PC-9 (cell line): Measurements from ENCODE around the gene BCL2A1. TPM values are rescaled to one million over a fixed set of nuclear protein-coding genes. Genes with fewer than 3 reads are reported as not detected.

Source experiments
- BruUV-seq: library from RNA; stranded (reverse); fragments of 400-500 nt; replicated peaks from 2 replicates; lab custom pipeline; 2021; lab: Mats Ljungman, UMichigan
- CTCF ChIA-PET: fragments of 300-600 bp; sonication (Branson Sonifier 250); formaldehyde crosslinking; loops from one replicate; lab custom pipeline; 2022; ENCODE audit warnings: antibody characterized with exemption; lab: Charles Lee
- POLR2A ChIA-PET: fragments of 300-600 bp; sonication (Branson Sonifier 250); formaldehyde crosslinking; loops from one replicate; lab custom pipeline; 2022; ENCODE audit warnings: antibody characterized with exemption; ENCODE audit not compliant: unreplicated experiment; lab: Charles Lee
- DNase-seq, 2 experiments: peaks; one replicate each; pipeline versions ENCODE4 v3.0.0 to v3.0.0-alpha.2; 2015 to 2022; ENCODE audit warnings: mixed read lengths in 1 of 2
- H2AFZ ChIP-seq: fragments of 200-600 bp; sonication (generic); 2 replicates; pipeline ENCODE4 v1.8.1; 2017; ENCODE audit warnings: antibody characterized with exemption
- H3F3A ChIP-seq: fragments of 200-600 bp; sonication (generic); 2 replicates; pipeline ENCODE4 v1.8.1; 2017; ENCODE audit warnings: antibody characterized with exemption, mild to moderate bottlenecking, low read depth; ENCODE audit not compliant: insufficient read depth
- H3K27ac ChIP-seq: fragments of 200-600 bp; sonication (generic); 2 replicates; pipeline ENCODE4 v1.6.1; 2016; ENCODE audit warnings: mixed run types
- H3K27me3 ChIP-seq: fragments of 200-600 bp; sonication (generic); 2 replicates; pipeline ENCODE4 v1.6.1; 2016; ENCODE audit warnings: low read depth, mixed run types; ENCODE audit not compliant: insufficient read depth
- H3K36me3 ChIP-seq: fragments of 200-600 bp; sonication (generic); 2 replicates; pipeline ENCODE4 v1.6.1; 2016; ENCODE audit warnings: low read depth, mixed run types
- H3K4me1 ChIP-seq: fragments of 200-600 bp; sonication (generic); replicated peaks from 2 replicates; pipeline ENCODE4 v1.6.1; 2016; ENCODE audit warnings: mixed run types; ENCODE audit not compliant: insufficient read depth
- H3K4me2 ChIP-seq: fragments of 200-600 bp; sonication (generic); 2 replicates; pipeline ENCODE4 v1.6.1; 2017; ENCODE audit warnings: mixed run types
- H3K4me3 ChIP-seq: fragments of 200-600 bp; sonication (generic); 2 replicates; pipeline ENCODE4 v1.6.1; 2016; ENCODE audit warnings: mixed run types
- H3K79me2 ChIP-seq: fragments of 200-600 bp; sonication (generic); 2 replicates; pipeline ENCODE4 v1.6.1; 2017; ENCODE audit warnings: low read depth, mixed run types
- H3K9me2 ChIP-seq: fragments of 200-600 bp; sonication (generic); 2 replicates; pipeline ENCODE4 v1.8.1; 2017; ENCODE audit warnings: mild to moderate bottlenecking; ENCODE audit not compliant: insufficient read depth
- H3K9me3 ChIP-seq: fragments of 200-600 bp; sonication (generic); 2 replicates; pipeline ENCODE4 v1.8.1; 2016; ENCODE audit warnings: low read depth; ENCODE audit not compliant: insufficient read depth
- H4K20me1 ChIP-seq: fragments of 200-600 bp; sonication (generic); 2 replicates; pipeline ENCODE4 v1.8.1; 2017; ENCODE audit not compliant: insufficient read depth
- CTCF ChIP-seq: fragments of 200-600 bp; sonication (generic); conservative IDR thresholded peaks from 2 replicates; pipeline ENCODE4 v1.6.1; 2017; ENCODE audit warnings: mixed run types, antibody characterized with exemption, mild to moderate bottlenecking, moderate library complexity
- EZH2 ChIP-seq: fragments of 200-600 bp; sonication (generic); IDR thresholded peaks from 2 replicates; pipeline ENCODE4 v1.8.0; 2017; ENCODE audit warnings: antibody characterized with exemption, low read depth
- intact Hi-C: fragments of 100-400 bp; cut with micrococcal nuclease; formaldehyde crosslinking; loops from one replicate; pipeline ENCODE4 v1.10.0; 2022; ENCODE audit not compliant: unreplicated experiment
- total RNA-seq: library from RNA; stranded (reverse); gene quantifications from 2 replicates; pipeline ENCODE4 v1.2.3, GENCODE V29; 2021

BCL2A1 gene
- total RNA-seq, 1 experiment from 2014 or later = not detected

GRCh38 chr15:79970181-79970580 is 815 bp downstream of the BCL2A1 start:
- ChIA-PET CTCF (no interaction called here), POLR2A (no interaction called here)
- no peak for DNase-seq
- H3K4me1 ChIP-seq = no peaks in the 10 kb centered on the region
- BruUV-seq = no TSS peak
- H3K79me2 ChIP-seq = no peaks in the 10 kb centered on the region
- TF ChIP-seq CTCF (no peak), EZH2 (no peak)
- no peaks in the 10 kb centered on the region for H3K9me3 ChIP-seq
- no peak overlapping the region for H3K27ac ChIP-seq
- no peaks in the 10 kb centered on the region for H3K9me2 ChIP-seq
- no peaks in the 10 kb centered on the region for H3K27me3 ChIP-seq
- no peak overlapping the region for H3K4me2 ChIP-seq
- no peaks in the 10 kb centered on the region for H3F3A ChIP-seq
- intact Hi-C loops = no loop called here
- no peak overlapping the region for H3K4me3 ChIP-seq
- no peaks in the 10 kb centered on the region for H4K20me1 ChIP-seq
- no peaks in the 10 kb centered on the region for H3K36me3 ChIP-seq
- H2AFZ ChIP-seq = no peak overlapping the region

- Histone ChIP-seq H3K36me3 (no peaks in the 10 kb centered on the region), H3K27me3 (no peaks in the 10 kb centered on the region), H4K20me1 (no peaks in the 10 kb centered on the region), H3K4me1 (no peaks in the 10 kb centered on the region), H3K9me3 (no peaks in the 10 kb centered on the region), H3F3A (no peaks in the 10 kb centered on the region), H3K4me3 (no peak overlapping the region), H3K27ac (no peak overlapping the region), H3K4me2 (no peak overlapping the region), H3K9me2 (no peaks in the 10 kb centered on the region), H3K79me2 (no peaks in the 10 kb centered on the region), H2AFZ (no peak overlapping the region)
- DNase-seq = no peak
- TF ChIP-seq EZH2 = no peak
- TF ChIP-seq CTCF = no peak
- no TSS peak for BruUV-seq
- CTCF ChIA-PET = no interaction called here
- intact Hi-C loops = no loop called here
- POLR2A ChIA-PET = no interaction called here
Measured at GRCh38 chr15:79969146-79969545, 1.9 kb downstream of the BCL2A1 start.

- Histone ChIP-seq H3F3A (no peaks in the 10 kb centered on the region), H3K9me2 (no peaks in the 10 kb centered on the region), H3K4me1 (no peaks in the 10 kb centered on the region), H3K27me3 (no peaks in the 10 kb centered on the region), H3K79me2 (no peaks in the 10 kb centered on the region), H3K27ac (no peak overlapping the region), H3K9me3 (no peaks in the 10 kb centered on the region), H3K4me2 (no peak overlapping the region), H3K4me3 (no peak overlapping the region), H2AFZ (no peak overlapping the region), H4K20me1 (no peaks in the 10 kb centered on the region), H3K36me3 (no peaks in the 10 kb centered on the region)
- ChIA-PET POLR2A (no interaction called here), CTCF (no interaction called here)
- BruUV-seq = no TSS peak
- DNase-seq = no peak
- no peak for TF ChIP-seq EZH2
- no peak for TF ChIP-seq CTCF
- intact Hi-C loops = no loop called here
Measured at GRCh38 chr15:79967298-79968182, 3.5 kb downstream of the BCL2A1 start.
